HK-2 (cell line): ENCODE data around the gene WDR91.

Source experiments
- DNase-seq: peaks from one replicate; pipeline ENCODE4 v3.0.0-alpha.2; 2018; ENCODE audit not compliant: unreplicated experiment

Gene WDR91

GRCh38 chr7:135160858-135161653, 50.3 kb downstream of the WDR91 start:
- DNase-seq = no peak

GRCh38 chr7:135160098-135160857, 51.0 kb downstream of the WDR91 start:
- DNase-seq = no peak

- no peak for DNase-seq
Observed at GRCh38 chr7:135159359-135160085, 51.8 kb downstream of the WDR91 start.

- DNase-seq = no peak
Observed at GRCh38 chr7:135158874-135159273, 52.5 kb downstream of the WDR91 start.

- DNase-seq = no peak
Observed at GRCh38 chr7:135158141-135158655, 53.1 kb downstream of the WDR91 start.

GRCh38 chr7:135156290-135156689, 55.0 kb downstream of the WDR91 start:
- DNase-seq = no peak

- DNase-seq = no peak
Observed at GRCh38 chr7:135154734-135155133, 56.6 kb downstream of the WDR91 start.

- no peak for DNase-seq
Observed at GRCh38 chr7:135152442-135152841, 58.9 kb downstream of the WDR91 start.

- DNase-seq = no peak
Observed at GRCh38 chr7:135151533-135151932, 59.8 kb downstream of the WDR91 start.

GRCh38 chr7:135151132-135151531, 60.2 kb downstream of the WDR91 start:
- no peak for DNase-seq

GRCh38 chr7:135150072-135150782, 61.1 kb downstream of the WDR91 start:
- DNase-seq = no peak

- no peak for DNase-seq
Observed at GRCh38 chr7:135147899-135148721, 63.2 kb downstream of the WDR91 start, which contains the start of gene TMEM140. TMEM140 (plus strand) TSS chr7:135148072; CDS start chr7:135164442, 16,370 bp downstream.

- no peak for DNase-seq
Observed at GRCh38 chr7:135147341-135147898, 63.9 kb downstream of the WDR91 start.

- no peak for DNase-seq
Observed at GRCh38 chr7:135143885-135144668, 67.2 kb downstream of the WDR91 start.
